Uterus (tissue), 2 donors: ENCODE results near the gene MAST2.

Experiments used
- POLR2A ChIP-seq, 2 donors: fragments of 450-650 bp; IDR thresholded peaks; one replicate each; pipeline ENCODE4 v1.6.1; 2016; ENCODE audit warnings: antibody characterized with exemption in 2 of 2, mild to moderate bottlenecking in 1 of 2, moderate library complexity in 1 of 2
- TF ChIP-seq, protein P1 (sequence below), 4 experiments: fragments of 200-600 bp in 2 of 4; fragments of 450-650 bp in 2 of 4; sonication (generic) in 2 of 4; IDR thresholded peaks; one replicate each; pipeline ENCODE4 v1.5.1; 2016 to 2019; ENCODE audit warnings: antibody characterized with exemption in 4 of 4, mild to moderate bottlenecking in 2 of 4, moderate library complexity in 1 of 4

GRCh38 chr1:46030876-46031660 lies 227.7 kb downstream of the MAST2 start:
- TF ChIP-seq, protein P1, sequence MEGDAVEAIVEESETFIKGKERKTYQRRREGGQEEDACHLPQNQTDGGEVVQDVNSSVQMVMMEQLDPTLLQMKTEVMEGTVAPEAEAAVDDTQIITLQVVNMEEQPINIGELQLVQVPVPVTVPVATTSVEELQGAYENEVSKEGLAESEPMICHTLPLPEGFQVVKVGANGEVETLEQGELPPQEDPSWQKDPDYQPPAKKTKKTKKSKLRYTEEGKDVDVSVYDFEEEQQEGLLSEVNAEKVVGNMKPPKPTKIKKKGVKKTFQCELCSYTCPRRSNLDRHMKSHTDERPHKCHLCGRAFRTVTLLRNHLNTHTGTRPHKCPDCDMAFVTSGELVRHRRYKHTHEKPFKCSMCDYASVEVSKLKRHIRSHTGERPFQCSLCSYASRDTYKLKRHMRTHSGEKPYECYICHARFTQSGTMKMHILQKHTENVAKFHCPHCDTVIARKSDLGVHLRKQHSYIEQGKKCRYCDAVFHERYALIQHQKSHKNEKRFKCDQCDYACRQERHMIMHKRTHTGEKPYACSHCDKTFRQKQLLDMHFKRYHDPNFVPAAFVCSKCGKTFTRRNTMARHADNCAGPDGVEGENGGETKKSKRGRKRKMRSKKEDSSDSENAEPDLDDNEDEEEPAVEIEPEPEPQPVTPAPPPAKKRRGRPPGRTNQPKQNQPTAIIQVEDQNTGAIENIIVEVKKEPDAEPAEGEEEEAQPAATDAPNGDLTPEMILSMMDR (IDR thresholded peaks at IDR 0.05): no peak
- no peak for TF ChIP-seq POLR2A (IDR thresholded peaks at IDR 0.05)
